Endothelial cell of umbilical vein (primary cell): ENCODE results near the gene COLQ. TPM values are rescaled to one million over a fixed set of nuclear protein-coding genes. Genes with fewer than 3 reads are reported as not detected.

Experiments
- BruUV-seq: library from RNA; stranded (reverse); fragments of 400-500 nt; replicated peaks from 2 replicates; lab custom pipeline; 2021; lab: Mats Ljungman, UMichigan
- CTCF ChIA-PET: fragments of 300-600, 350-600 bp; sonication (Branson Sonifier 250); formaldehyde crosslinking; loops from one replicate; lab custom pipeline; 2021; ENCODE audit warnings: antibody characterized with exemption, inconsistent platforms; lab: Charles Lee
- POLR2A ChIA-PET: fragments of 300-600, 350-600 bp; sonication (Branson Sonifier 250); formaldehyde crosslinking; loops from one replicate; lab custom pipeline; 2021; ENCODE audit warnings: antibody characterized with exemption, inconsistent platforms; lab: Charles Lee
- DNase-seq: peaks from one replicate; pipeline ENCODE4 v3.0.0-alpha.2; 2011; ENCODE audit warnings: low read depth, low spot score
- FAIRE-seq: peaks from 2 replicates; lab custom pipeline; 2011; peaks lifted over from hg19 to GRCh38; lab: Jason Lieb, UNC
- H2AFZ ChIP-seq: 2 replicates; pipeline ENCODE4 v1.6.0; 2012; ENCODE audit warnings: low read depth, low read length, control low read depth, inconsistent platforms
- H3K27ac ChIP-seq: 2 replicates; pipeline ENCODE4 v1.5.1; 2011; ENCODE audit warnings: low read depth, mild to moderate bottlenecking, control low read depth, low read length, moderate library complexity; ENCODE audit not compliant: insufficient read depth
- H3K27me3 ChIP-seq, 2 experiments: 2 replicates each; pipeline versions ENCODE4 v1.6.0 to v1.6.1; 2011; ENCODE audit warnings: low read length in 2 of 2, mixed read lengths in 1 of 2; ENCODE audit not compliant: control insufficient read depth in 2 of 2, insufficient read depth in 2 of 2
- H3K36me3 ChIP-seq, 2 experiments: 2 replicates in 1 of 2; 3 replicates in 1 of 2; pipeline ENCODE4 v1.5.1; 2011; ENCODE audit warnings: low read length in 2 of 2, mild to moderate bottlenecking in 1 of 2, moderate library complexity in 1 of 2; ENCODE audit not compliant: control insufficient read depth in 2 of 2, insufficient read depth in 2 of 2; ENCODE audit errors: extremely low read depth in 1 of 2
- H3K4me1 ChIP-seq: 3 replicates; pipeline ENCODE4 v1.5.1; 2011; ENCODE audit warnings: mild to moderate bottlenecking, low read length; ENCODE audit not compliant: control insufficient read depth, insufficient read depth; ENCODE audit errors: extremely low read depth
- H3K4me2 ChIP-seq: 2 replicates; pipeline ENCODE4 v1.6.1; 2011; ENCODE audit warnings: low read length, control low read depth, mixed read lengths; ENCODE audit not compliant: insufficient read depth
- H3K4me3 ChIP-seq, 3 experiments: fragments of 200-600 bp in 1 of 3; sonication (generic), shearing (Covaris generic) in 1 of 3; replicated peaks in 1 of 3; 2 replicates each; pipeline ENCODE4 v1.5.1; 2011 to 2016; ENCODE audit warnings: control low read depth in 3 of 3, low read length in 3 of 3, mild to moderate bottlenecking in 2 of 3, inconsistent platforms in 1 of 3, low read depth in 1 of 3, moderate library complexity in 1 of 3; ENCODE audit not compliant: insufficient read depth in 1 of 3
- H3K79me2 ChIP-seq: 2 replicates; pipeline ENCODE4 v1.6.0; 2012; ENCODE audit warnings: low read length, inconsistent platforms; ENCODE audit not compliant: control insufficient read depth, insufficient read depth
- H3K9ac ChIP-seq: replicated peaks from 2 replicates; pipeline ENCODE3; 2011; ENCODE audit warnings: low read length, control low read depth; ENCODE audit not compliant: insufficient read depth; ENCODE audit errors: extremely low read depth
- H3K9me1 ChIP-seq: replicated peaks from 3 replicates; pipeline ENCODE4 v1.6.0; 2011; ENCODE audit warnings: mild to moderate bottlenecking, low read length; ENCODE audit not compliant: control insufficient read depth, insufficient read depth; ENCODE audit errors: extremely low read depth
- H3K9me3 ChIP-seq: replicated peaks from 2 replicates; pipeline ENCODE4 v1.5.1; 2012; ENCODE audit warnings: low read length, inconsistent platforms; ENCODE audit not compliant: control insufficient read depth, insufficient read depth
- H4K20me1 ChIP-seq: replicated peaks from 2 replicates; pipeline ENCODE3; 2011; ENCODE audit warnings: mild to moderate bottlenecking, low read length; ENCODE audit not compliant: control insufficient read depth, insufficient read depth; ENCODE audit errors: extremely low read depth
- EZH2 ChIP-seq: IDR thresholded peaks from 2 replicates; pipeline ENCODE4 v1.6.1; 2012; ENCODE audit warnings: borderline replicate concordance, low read depth, mild to moderate bottlenecking, moderate library complexity, low read length, inconsistent platforms; ENCODE audit not compliant: severe bottlenecking
- FOS ChIP-seq: IDR thresholded peaks from 2 replicates; pipeline ENCODE4 v1.6.1; 2011; ENCODE audit warnings: mild to moderate bottlenecking, low read length, moderate library complexity, borderline replicate concordance; ENCODE audit not compliant: insufficient read depth
- GATA2 ChIP-seq: IDR thresholded peaks from 2 replicates; pipeline ENCODE4 v1.7.0; 2011; ENCODE audit warnings: low read depth, mild to moderate bottlenecking, moderate library complexity, mixed read lengths, low read length; ENCODE audit not compliant: insufficient read length, insufficient read depth
- JUN ChIP-seq: IDR thresholded peaks from 2 replicates; pipeline ENCODE4 v1.6.1; 2011; ENCODE audit warnings: borderline replicate concordance, low read depth; ENCODE audit not compliant: insufficient read length, insufficient read depth
- MYC ChIP-seq: IDR thresholded peaks from one replicate; pipeline ENCODE4 v1.6.1; 2011; ENCODE audit warnings: mild to moderate bottlenecking, low read depth, low read length
- POLR2A ChIP-seq: IDR thresholded peaks from 2 replicates; pipeline ENCODE4 v1.6.1; 2012; ENCODE audit warnings: low read depth, mild to moderate bottlenecking, control low read depth, low read length
- POLR2AphosphoS5 ChIP-seq: IDR thresholded peaks from 2 replicates; pipeline ENCODE4 v1.6.1; 2012; ENCODE audit warnings: low read depth, mild to moderate bottlenecking, control low read depth, low read length, moderate library complexity; ENCODE audit not compliant: insufficient read depth
- dilution Hi-C: fragments of 300-500 bp; cut with MboI; formaldehyde crosslinking; loops from one replicate; pipeline ENCODE4 v1.15.0; 2019; ENCODE audit warnings: low sequenced_read_pairs; ENCODE audit not compliant: extremely low pct_ligation_motif_present
- intact Hi-C: fragments of 100-400 bp; cut with micrococcal nuclease; formaldehyde crosslinking; loops from one replicate; pipeline ENCODE4 v1.10.0; 2022
- polyA plus RNA-seq, 4 experiments: library from polyadenylated mRNA; depleted of rRNA in 3 of 4; stranded (reverse) in 3 of 4; unstranded in 1 of 4; fragments of >200 nt; gene quantifications; 2 replicates each; pipeline versions ENCODE4 v1.2.1 to v1.2.3, GENCODE V29; 2011 to 2012; ENCODE audit warnings: missing spikeins in 1 of 4
- total RNA-seq: library from RNA; stranded (reverse); gene quantifications from 2 replicates; pipeline ENCODE4 v1.2.3, GENCODE V29; 2021
- TF ChIP-seq, protein P1 (sequence below): IDR thresholded peaks from 2 replicates; pipeline ENCODE4 v1.6.1; 2011; ENCODE audit not compliant: insufficient read depth, insufficient read length
- TF ChIP-seq, protein P2 (sequence below), 2 donors: IDR thresholded peaks; 1 replicate in 1 of 2; 2 replicates in 1 of 2; pipeline ENCODE4 v1.5.1; 2011; ENCODE audit warnings: low read length in 2 of 2, mild to moderate bottlenecking in 2 of 2, moderate library complexity in 2 of 2, control low read depth in 1 of 2, inconsistent platforms in 1 of 2, low read depth in 1 of 2; ENCODE audit not compliant: insufficient read depth in 1 of 2; ENCODE audit errors: extremely low read depth in 1 of 2

COLQ gene
- total and polyA plus RNA-seq, 2 donors (not counting 3 experiments of a cell fraction or from before 2014, with no cell fraction given), result 2.0 to 2.3 TPM

- Histone ChIP-seq H3K27ac (no peak overlapping the region), H3K4me3 (no peak overlapping the region), H3K79me2 (no peaks in the 10 kb centered on the region), H3K4me1 (no peaks in the 10 kb centered on the region), H3K9ac (no peak overlapping the region), H3K4me2 (no peak overlapping the region), H3K27me3 (no peaks in the 10 kb centered on the region), H4K20me1 (no peaks in the 10 kb centered on the region), H3K36me3 (no peaks in the 10 kb centered on the region), H2AFZ (no peak overlapping the region), H3K9me1 (no peaks in the 10 kb centered on the region), H3K9me3 (no peaks in the 10 kb centered on the region)
- ChIA-PET CTCF (interaction anchor here (1.2 kb wide), 1 partner anchor 105 kb away, joined by 3 read pairs; no protein-coding TSS in a partner anchor), POLR2A (no interaction called here)
- BruUV-seq, result no TSS peak
- no peak for DNase-seq
- intact Hi-C loops (no loop called here), dilution Hi-C loops (no loop called here)
- TF ChIP-seq, protein P1, sequence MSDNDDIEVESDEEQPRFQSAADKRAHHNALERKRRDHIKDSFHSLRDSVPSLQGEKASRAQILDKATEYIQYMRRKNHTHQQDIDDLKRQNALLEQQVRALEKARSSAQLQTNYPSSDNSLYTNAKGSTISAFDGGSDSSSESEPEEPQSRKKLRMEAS, result no peak
- TF ChIP-seq GATA2 (no peak), FOS (no peak), POLR2AphosphoS5 (no peak), MYC (no peak), EZH2 (no peak), JUN (no peak), POLR2A (no peak)
- TF ChIP-seq, protein P2, sequence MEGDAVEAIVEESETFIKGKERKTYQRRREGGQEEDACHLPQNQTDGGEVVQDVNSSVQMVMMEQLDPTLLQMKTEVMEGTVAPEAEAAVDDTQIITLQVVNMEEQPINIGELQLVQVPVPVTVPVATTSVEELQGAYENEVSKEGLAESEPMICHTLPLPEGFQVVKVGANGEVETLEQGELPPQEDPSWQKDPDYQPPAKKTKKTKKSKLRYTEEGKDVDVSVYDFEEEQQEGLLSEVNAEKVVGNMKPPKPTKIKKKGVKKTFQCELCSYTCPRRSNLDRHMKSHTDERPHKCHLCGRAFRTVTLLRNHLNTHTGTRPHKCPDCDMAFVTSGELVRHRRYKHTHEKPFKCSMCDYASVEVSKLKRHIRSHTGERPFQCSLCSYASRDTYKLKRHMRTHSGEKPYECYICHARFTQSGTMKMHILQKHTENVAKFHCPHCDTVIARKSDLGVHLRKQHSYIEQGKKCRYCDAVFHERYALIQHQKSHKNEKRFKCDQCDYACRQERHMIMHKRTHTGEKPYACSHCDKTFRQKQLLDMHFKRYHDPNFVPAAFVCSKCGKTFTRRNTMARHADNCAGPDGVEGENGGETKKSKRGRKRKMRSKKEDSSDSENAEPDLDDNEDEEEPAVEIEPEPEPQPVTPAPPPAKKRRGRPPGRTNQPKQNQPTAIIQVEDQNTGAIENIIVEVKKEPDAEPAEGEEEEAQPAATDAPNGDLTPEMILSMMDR (IDR thresholded peaks at IDR 0.05; ENCODE audit: extremely low read depth in 1 of 2, insufficient read depth in 1 of 2, low read depth in 1 of 2, low read length in 2 of 2), result no peak
- no peak for FAIRE-seq
Measured at GRCh38 chr3:15510493-15510892, 11.0 kb downstream of the COLQ start.
